Measurements from ENCODE around the gene CYTH4.

- TF ChIP-seq CTCF (IDR thresholded peaks at IDR 0.05) = no peak
- TF ChIP-seq ZFX (IDR thresholded peaks at IDR 0.05; ENCODE audit: borderline replicate concordance) = no peak
Measured at GRCh38 chr22:37292641-37293040, 10.3 kb downstream of the CYTH4 start.

All from 22Rv1 (cell line).